ENCODE results near the gene ENTPD8. TPM values are rescaled to one million over a fixed set of nuclear protein-coding genes. Genes with fewer than 3 reads are reported as not detected.

ENTPD8 gene
- total RNA-seq, 2 experiments from 2014 or later, result not detected

DNA sequence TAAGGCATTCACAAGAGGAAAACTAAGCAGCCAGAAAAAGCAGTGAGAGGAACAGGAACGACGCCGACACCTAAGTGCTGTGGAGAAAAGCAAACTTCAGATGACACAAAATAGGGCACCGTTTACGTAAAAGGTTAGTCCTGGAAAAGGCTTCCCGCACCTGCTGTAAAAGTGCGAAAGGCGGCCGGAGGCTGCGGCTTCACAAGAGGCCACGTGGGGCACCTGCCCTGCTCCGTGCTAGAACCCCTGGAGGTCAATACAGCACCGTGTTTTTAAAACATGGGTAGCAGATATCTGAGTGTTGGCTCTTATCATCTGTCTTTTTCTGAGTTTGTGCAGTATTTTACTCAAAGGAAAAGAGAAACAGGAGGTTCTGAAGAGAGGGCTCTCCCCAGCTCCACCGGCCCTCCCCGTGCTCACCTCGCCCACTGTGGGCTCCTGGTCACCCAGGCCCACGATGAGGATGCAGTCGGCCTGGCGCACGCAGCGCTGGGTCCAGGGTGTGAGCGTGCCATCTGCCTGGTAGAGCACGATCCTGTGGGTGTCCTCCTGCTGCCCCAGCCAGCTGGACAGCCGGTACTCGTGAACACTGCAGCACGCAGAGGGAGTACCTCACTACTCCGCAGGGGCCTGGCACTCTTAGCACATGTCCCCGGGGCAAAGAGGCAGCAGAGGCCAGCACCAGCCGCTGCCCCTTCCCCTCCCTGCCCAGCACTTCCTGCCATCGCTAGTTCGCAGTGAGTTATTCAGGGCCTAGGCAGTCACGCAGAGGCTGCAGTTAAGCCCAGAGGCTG is 38.9 kb upstream of the ENTPD8 start:
- intact Hi-C loops (cut with micrococcal nuclease; ENCODE audit: unreplicated experiment), result no loop called here
- Histone ChIP-seq H3K36me3 (ENCODE audit: insufficient read depth, low read length) (no peaks in the 10 kb centered on the region), H3K4me3 (ENCODE audit: low read depth, low read length, poor library complexity, severe bottlenecking) (no peak overlapping the region), H3K9me3 (ENCODE audit: low read length) (peaks cover 10% of the 10 kb centered on the region; the same call in 1 of the 2 replicates), H3K4me1 (ENCODE audit: insufficient read depth, low read length, poor library complexity, severe bottlenecking) (no peaks in the 10 kb centered on the region), H3K4me2 (ENCODE audit: low read length) (no peak overlapping the region), H3K27ac (ENCODE audit: low read depth, low read length, poor library complexity, severe bottlenecking) (no peak overlapping the region), H4K20me1 (ENCODE audit: insufficient read depth, low read length) (no peaks in the 10 kb centered on the region), H2AFZ (ENCODE audit: low read length) (no peak overlapping the region), H3K9me2 (ENCODE audit: insufficient read depth, low read length) (no peaks in the 10 kb centered on the region), H3K79me2 (ENCODE audit: insufficient read depth, low read depth, low read length) (no peaks in the 10 kb centered on the region)
- TF ChIP-seq, protein P1, sequence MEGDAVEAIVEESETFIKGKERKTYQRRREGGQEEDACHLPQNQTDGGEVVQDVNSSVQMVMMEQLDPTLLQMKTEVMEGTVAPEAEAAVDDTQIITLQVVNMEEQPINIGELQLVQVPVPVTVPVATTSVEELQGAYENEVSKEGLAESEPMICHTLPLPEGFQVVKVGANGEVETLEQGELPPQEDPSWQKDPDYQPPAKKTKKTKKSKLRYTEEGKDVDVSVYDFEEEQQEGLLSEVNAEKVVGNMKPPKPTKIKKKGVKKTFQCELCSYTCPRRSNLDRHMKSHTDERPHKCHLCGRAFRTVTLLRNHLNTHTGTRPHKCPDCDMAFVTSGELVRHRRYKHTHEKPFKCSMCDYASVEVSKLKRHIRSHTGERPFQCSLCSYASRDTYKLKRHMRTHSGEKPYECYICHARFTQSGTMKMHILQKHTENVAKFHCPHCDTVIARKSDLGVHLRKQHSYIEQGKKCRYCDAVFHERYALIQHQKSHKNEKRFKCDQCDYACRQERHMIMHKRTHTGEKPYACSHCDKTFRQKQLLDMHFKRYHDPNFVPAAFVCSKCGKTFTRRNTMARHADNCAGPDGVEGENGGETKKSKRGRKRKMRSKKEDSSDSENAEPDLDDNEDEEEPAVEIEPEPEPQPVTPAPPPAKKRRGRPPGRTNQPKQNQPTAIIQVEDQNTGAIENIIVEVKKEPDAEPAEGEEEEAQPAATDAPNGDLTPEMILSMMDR (conservative IDR thresholded peaks at IDR 0.05; ENCODE audit: low read length), result no peak
- no peak for TF ChIP-seq EZH2phosphoT487 (IDR thresholded peaks at IDR 0.05; ENCODE audit: borderline replicate concordance, low read depth, low read length)
- ChIA-PET CTCF (ENCODE audit: unreplicated experiment) (no interaction called here), POLR2A (no interaction called here)
- DNase-seq (ENCODE audit: low spot score), result no peak
- BruUV-seq (replicated peaks), result no TSS peak

DNA sequence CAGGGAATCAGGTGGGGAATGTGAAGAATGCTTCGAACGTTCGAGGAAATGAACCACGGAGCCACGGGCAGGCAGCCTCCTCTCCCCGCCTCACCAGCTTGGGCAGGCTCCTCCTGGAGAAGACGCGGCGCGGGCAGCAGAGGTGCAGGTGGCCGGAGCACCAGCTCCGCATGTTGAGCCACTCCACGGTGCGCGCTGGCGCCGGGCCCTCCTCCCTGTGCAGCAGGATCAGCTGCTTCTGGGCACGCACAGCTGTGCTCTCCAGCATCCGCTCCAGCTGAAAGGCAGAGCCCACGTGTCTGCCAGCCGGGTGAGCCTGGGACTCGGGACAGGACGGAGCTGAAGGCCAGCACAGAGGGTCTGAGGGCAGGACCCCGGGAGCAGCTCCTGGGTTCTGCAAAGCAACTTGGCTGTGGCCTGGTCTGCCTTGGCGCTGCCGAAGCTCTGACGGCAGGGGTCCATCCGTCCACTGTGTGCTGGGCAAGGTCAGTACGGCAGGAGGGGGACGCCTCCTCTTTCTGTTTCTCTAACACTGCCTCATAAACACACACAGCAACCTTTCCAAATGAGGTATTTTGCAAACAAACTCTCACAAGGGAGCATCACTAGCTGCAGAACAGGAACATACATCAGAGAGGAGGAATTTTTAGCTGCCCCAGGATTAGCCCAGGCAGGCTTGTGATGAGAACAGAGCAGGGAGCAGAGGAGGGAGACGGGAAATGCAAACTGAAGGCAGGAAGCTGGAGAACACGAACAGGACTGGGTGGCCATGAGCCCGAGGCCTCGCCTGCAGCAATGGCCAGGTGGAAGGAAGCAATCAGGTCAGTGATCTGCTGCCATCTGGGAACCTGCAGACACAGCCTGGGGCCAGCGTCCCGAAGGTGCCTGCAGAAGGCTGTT is 38.1 kb upstream of the ENTPD8 start:
- DNase-seq (ENCODE audit: low spot score), result no peak
- H2AFZ ChIP-seq (ENCODE audit: low read length), result no peak overlapping the region
- peaks cover 10% of the 10 kb centered on the region; the same call in 1 of the 2 replicates for H3K9me3 ChIP-seq (ENCODE audit: low read length)
- H4K20me1 ChIP-seq (ENCODE audit: insufficient read depth, low read length), result no peaks in the 10 kb centered on the region
- ChIA-PET CTCF (ENCODE audit: unreplicated experiment) (no interaction called here), POLR2A (no interaction called here)
- H3K9me2 ChIP-seq (ENCODE audit: insufficient read depth, low read length), result no peaks in the 10 kb centered on the region
- no peak overlapping the region for H3K4me2 ChIP-seq (ENCODE audit: low read length)
- no peak for TF ChIP-seq EZH2phosphoT487 (IDR thresholded peaks at IDR 0.05; ENCODE audit: borderline replicate concordance, low read depth, low read length)
- TF ChIP-seq, protein P1 (conservative IDR thresholded peaks at IDR 0.05; ENCODE audit: low read length), result no peak
- H3K4me3 ChIP-seq (ENCODE audit: low read depth, low read length, poor library complexity, severe bottlenecking), result no peak overlapping the region
- no peaks in the 10 kb centered on the region for H3K4me1 ChIP-seq (ENCODE audit: insufficient read depth, low read length, poor library complexity, severe bottlenecking)
- no peaks in the 10 kb centered on the region for H3K79me2 ChIP-seq (ENCODE audit: insufficient read depth, low read depth, low read length)
- H3K27ac ChIP-seq (ENCODE audit: low read depth, low read length, poor library complexity, severe bottlenecking), result no peak overlapping the region
- no peaks in the 10 kb centered on the region for H3K36me3 ChIP-seq (ENCODE audit: insufficient read depth, low read length)
- intact Hi-C loops (cut with micrococcal nuclease; ENCODE audit: unreplicated experiment), result no loop called here
- BruUV-seq (replicated peaks), result no TSS peak
